8988T (cell line): ENCODE results near the gene ACTR8.

Experiments used
- DNase-seq: peaks from one replicate; pipeline ENCODE4 v3.0.0; 2011

The ACTR8 gene

GRCh38 chr3:53862241-53862640, 19.7 kb downstream of the ACTR8 start:
- no peak for DNase-seq

GRCh38 chr3:53860196-53860595, 21.8 kb downstream of the ACTR8 start:
- DNase-seq, result no peak

- no peak for DNase-seq
Observed at GRCh38 chr3:53859178-53859577, 22.8 kb downstream of the ACTR8 start.

- DNase-seq, result no peak
Observed at GRCh38 chr3:53858096-53858741, 23.7 kb downstream of the ACTR8 start.

GRCh38 chr3:53856964-53857363, 25.0 kb downstream of the ACTR8 start:
- DNase-seq, result no peak

GRCh38 chr3:53850895-53851294, 31.1 kb downstream of the ACTR8 start:
- DNase-seq, result no peak

DNA sequence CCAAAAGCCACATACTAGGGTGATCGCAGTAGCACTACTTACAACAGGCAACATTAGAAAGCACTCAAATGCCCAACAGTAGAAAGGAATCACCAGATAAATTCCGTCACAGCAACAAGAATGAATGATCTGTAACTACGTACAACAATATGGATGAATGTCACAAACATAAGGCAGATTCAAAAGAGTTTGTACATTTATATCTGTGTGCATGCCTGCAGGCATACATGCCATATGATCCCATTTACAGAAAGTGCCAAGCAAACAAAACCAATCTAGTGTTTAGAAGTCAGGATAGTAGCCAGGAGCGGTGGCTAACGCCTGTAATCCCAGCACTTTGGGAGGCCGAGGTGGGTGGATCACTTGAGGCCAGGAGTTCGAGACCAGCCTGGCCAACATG, 32.0 kb downstream of the ACTR8 start:
- DNase-seq, result no peak

DNA sequence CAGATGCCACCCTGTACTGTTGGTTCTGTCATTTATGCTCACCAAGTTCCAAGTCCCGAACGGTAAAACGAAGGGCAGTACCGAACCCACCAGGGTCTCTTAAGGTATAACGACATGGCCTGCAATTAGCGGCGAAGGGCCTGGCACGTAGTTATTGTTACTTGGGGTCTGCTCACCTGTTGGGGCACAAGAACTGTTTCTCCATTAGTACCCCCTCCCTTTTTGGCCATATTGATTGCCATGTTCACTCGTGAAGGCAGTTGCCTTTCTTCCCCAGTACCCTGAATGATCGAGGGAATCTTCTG, 35.1 kb downstream of the ACTR8 start:
- no peak for DNase-seq

DNA sequence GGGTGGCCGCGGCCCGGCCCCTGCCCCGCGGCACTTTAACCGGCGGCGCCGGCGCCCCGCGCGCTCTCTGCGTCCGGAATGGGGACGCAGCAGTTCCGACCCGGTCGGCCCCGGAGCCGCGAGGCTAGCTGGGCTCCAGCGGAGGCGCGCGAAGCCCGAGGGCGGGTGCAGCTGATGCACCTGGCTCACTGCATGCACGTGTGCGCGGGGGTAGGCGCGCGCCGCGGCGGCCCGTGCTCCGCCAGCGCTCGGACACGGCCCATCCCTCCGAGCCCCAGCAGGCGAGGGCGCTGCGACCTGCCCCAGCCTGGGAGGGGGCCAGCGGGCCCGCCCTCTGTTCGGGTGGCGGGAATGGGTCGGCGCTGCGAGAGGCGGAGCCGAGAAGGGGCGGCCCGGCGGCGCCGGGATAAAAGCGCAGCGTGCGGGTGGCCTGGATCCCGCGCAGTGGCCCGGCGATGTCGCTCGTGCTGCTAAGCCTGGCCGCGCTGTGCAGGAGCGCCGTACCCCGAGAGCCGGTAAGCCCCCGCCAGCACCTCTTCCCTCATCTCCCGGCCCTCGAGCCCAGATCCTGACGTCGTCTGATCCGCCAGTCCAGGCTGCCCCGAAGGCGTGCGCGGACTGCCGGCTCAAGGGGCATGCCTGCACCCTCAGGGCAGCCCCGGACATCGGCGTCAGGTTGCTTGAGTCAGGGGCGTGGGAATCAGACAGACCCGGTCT, 35.7 kb downstream of the ACTR8 start, which contains the start of the genes CHDH and IL17RB:
TSS of gene CHDH (minus strand) at position 286 of the 717 bp plus-strand sequence. CDS start 22,411 bp downstream, outside the sequence.
TSS of gene IL17RB (plus strand) at position 435 of the 717 bp plus-strand sequence. CDS start at position 456, 21 bp downstream.
- DNase-seq, result peak; percentile 82

- no peak for DNase-seq
Observed at GRCh38 chr3:53845881-53846133, 36.1 kb downstream of the ACTR8 start.

GRCh38 chr3:53845103-53845880, 36.7 kb downstream of the ACTR8 start:
- peak; percentile 82 for DNase-seq

- no peak for DNase-seq
Observed at GRCh38 chr3:53844262-53845102, 37.5 kb downstream of the ACTR8 start.

- no peak for DNase-seq
Observed at GRCh38 chr3:53843195-53844177, 38.5 kb downstream of the ACTR8 start.

GRCh38 chr3:53842436-53843194, 39.3 kb downstream of the ACTR8 start:
- DNase-seq, result no peak

- DNase-seq, result no peak
Observed at GRCh38 chr3:53841296-53841695, 40.7 kb downstream of the ACTR8 start.

GRCh38 chr3:53837331-53837730, 44.6 kb downstream of the ACTR8 start:
- no peak for DNase-seq

DNA sequence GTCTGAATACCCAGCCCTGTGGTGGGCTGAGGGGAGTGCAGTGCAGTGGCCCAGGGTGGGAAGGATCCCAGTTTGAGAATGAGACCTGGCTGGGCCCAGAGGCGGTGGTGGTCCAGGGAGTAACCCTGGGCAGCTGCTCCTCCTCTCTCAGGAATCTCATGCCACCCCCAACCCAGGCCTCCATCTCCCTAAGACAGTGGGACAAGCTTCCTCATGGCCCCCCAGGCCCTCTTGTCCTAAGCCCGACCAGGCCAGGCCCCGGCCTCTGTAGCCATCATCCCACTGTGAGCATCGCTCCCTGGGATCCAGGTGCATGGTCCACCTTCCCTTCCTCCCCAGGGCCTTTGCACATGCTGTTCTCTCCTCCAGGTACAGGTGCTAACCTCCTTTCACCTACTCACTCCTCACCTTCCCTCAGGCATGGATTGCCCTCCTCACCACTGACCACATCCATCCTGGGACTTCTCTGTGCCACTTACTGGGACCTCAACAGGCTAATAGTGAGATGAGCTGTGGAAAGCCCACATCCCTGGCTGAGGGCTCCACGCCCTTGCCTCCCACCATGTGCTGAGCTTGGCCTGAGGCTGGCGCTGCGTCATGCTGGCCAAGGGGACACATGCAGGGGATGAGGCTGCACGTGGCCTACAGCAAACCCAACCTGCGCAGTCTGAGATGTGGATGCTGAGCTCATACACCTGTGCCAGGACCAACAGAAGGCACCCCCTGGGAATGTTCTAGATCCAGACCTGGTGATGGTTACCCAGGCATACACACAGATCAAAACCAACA, 45.7 kb downstream of the ACTR8 start:
- DNase-seq, result no peak

GRCh38 chr3:53835257-53835656, 46.7 kb downstream of the ACTR8 start:
- DNase-seq, result no peak

- no peak for DNase-seq
Observed at GRCh38 chr3:53834429-53835095, 47.4 kb downstream of the ACTR8 start.

- no peak for DNase-seq
Observed at GRCh38 chr3:53833700-53834099, 48.3 kb downstream of the ACTR8 start.
